ENCODE results near the gene GHSR.
A peak's percentile ranks its signal among the peaks of the same experiment; 100 is the strongest.

Gene GHSR

DNA sequence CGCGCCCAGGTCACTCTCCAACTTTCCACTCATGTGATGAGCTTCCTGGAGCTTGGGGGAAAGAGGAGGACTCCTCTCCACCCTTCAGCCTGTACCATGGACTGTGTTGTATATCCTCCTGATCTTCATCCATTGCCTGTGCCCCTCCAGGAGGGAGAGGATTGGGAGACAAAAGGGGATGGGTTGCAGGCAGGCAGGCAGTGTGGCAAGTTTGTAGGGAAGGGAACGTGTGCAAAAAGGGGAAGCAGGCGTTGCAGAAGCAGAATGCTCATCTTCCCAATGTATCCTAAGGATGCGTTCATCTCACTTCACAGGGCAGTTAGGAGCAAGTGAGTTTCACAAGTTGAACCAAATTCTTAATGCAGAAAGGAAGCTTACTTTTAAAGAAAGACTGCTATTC is 28.1 kb upstream of the GHSR start:
- H3K79me2 ChIP-seq (ENCODE audit: insufficient read depth, low read length), result no peaks in the 10 kb centered on the region
- no peak for TF ChIP-seq EZH2phosphoT487 (conservative IDR thresholded peaks at IDR 0.05; ENCODE audit: low read length)
- TF ChIP-seq, protein P1, sequence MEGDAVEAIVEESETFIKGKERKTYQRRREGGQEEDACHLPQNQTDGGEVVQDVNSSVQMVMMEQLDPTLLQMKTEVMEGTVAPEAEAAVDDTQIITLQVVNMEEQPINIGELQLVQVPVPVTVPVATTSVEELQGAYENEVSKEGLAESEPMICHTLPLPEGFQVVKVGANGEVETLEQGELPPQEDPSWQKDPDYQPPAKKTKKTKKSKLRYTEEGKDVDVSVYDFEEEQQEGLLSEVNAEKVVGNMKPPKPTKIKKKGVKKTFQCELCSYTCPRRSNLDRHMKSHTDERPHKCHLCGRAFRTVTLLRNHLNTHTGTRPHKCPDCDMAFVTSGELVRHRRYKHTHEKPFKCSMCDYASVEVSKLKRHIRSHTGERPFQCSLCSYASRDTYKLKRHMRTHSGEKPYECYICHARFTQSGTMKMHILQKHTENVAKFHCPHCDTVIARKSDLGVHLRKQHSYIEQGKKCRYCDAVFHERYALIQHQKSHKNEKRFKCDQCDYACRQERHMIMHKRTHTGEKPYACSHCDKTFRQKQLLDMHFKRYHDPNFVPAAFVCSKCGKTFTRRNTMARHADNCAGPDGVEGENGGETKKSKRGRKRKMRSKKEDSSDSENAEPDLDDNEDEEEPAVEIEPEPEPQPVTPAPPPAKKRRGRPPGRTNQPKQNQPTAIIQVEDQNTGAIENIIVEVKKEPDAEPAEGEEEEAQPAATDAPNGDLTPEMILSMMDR (IDR thresholded peaks at IDR 0.05; ENCODE audit: insufficient read depth, low read length, poor library complexity, severe bottlenecking), result no peak
- H3K9me3 ChIP-seq (ENCODE audit: insufficient read depth, low read length), result no peaks in the 10 kb centered on the region
- no peak overlapping the region for H3K9ac ChIP-seq (ENCODE audit: low read length)
- H3K27me3 ChIP-seq (ENCODE audit: low read length), result no peaks in the 10 kb centered on the region
- no peak overlapping the region for H3K4me3 ChIP-seq (ENCODE audit: insufficient read depth, low read length, poor library complexity, severe bottlenecking)
- peak overlapping the region; percentile 58 for H3K4me2 ChIP-seq (ENCODE audit: low read depth, low read length, poor library complexity, severe bottlenecking)
- peak overlapping the region; percentile 84 for H2AFZ ChIP-seq (ENCODE audit: low read depth, low read length, severe bottlenecking)
- no peaks in the 10 kb centered on the region for H3K9me2 ChIP-seq (replicated peaks; ENCODE audit: insufficient read depth, low read length)
- H3F3A ChIP-seq (ENCODE audit: insufficient read depth), result no peaks in the 10 kb centered on the region
- no peaks in the 10 kb centered on the region for H3K36me3 ChIP-seq (ENCODE audit: low read length)
- H3K27ac ChIP-seq (ENCODE audit: low read depth, low read length), result no peak overlapping the region
- H4K20me1 ChIP-seq (ENCODE audit: low read depth, low read length), result no peaks in the 10 kb centered on the region

DNA sequence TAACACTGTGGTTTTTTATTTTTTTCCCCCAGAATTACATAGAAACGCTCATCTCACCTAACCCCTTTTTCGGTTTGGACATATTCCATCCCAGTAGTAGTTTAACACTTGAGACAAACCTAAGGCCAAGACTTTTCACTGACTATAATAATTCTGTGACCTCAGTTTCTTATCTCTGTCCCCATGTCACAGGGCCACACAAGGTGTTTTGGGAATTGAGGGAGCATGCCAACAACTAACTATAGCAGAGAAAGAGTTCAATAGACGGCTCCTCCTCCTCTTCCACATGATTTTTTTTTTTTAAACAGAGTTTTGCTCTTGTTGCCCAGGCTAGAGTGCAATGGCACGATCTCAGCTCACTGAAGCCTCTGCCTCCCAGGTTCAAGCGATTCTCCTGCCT is 27.4 kb upstream of the GHSR start:
- Histone ChIP-seq H3K36me3 (ENCODE audit: low read length) (no peaks in the 10 kb centered on the region), H2AFZ (ENCODE audit: low read depth, low read length, severe bottlenecking) (no peak overlapping the region), H3K4me2 (ENCODE audit: low read depth, low read length, poor library complexity, severe bottlenecking) (no peak overlapping the region), H3K27me3 (ENCODE audit: low read length) (no peaks in the 10 kb centered on the region), H3K4me3 (ENCODE audit: insufficient read depth, low read length, poor library complexity, severe bottlenecking) (no peak overlapping the region), H3F3A (ENCODE audit: insufficient read depth) (no peaks in the 10 kb centered on the region), H3K9ac (ENCODE audit: low read length) (no peak overlapping the region), H3K79me2 (ENCODE audit: insufficient read depth, low read length) (no peaks in the 10 kb centered on the region), H3K9me2 (replicated peaks; ENCODE audit: insufficient read depth, low read length) (no peaks in the 10 kb centered on the region), H3K9me3 (ENCODE audit: insufficient read depth, low read length) (no peaks in the 10 kb centered on the region), H4K20me1 (ENCODE audit: low read depth, low read length) (no peaks in the 10 kb centered on the region), H3K27ac (ENCODE audit: low read depth, low read length) (no peak overlapping the region)
- TF ChIP-seq, protein P1 (IDR thresholded peaks at IDR 0.05; ENCODE audit: insufficient read depth, low read length, poor library complexity, severe bottlenecking), result no peak
- no peak for TF ChIP-seq EZH2phosphoT487 (conservative IDR thresholded peaks at IDR 0.05; ENCODE audit: low read length)

DNA sequence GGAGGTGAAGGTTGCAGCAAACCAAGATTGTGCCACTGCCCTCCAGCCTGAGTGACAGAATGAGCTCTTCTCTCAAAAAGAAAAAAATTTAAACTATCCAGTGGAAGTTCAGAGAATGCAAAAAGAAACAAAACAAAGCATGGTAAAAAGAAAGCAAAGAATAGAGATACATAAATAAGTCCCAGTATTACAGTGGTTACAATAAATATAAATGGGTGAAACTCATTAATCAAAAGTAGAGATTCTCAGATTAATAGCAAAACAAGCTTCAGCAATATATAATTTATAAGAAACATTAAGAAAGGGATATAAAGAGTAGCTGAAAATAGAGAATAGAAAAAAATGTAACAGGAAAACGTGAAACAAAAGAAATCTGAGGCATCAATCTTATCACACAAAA is 23.6 kb upstream of the GHSR start:
- Histone ChIP-seq H3K79me2 (ENCODE audit: insufficient read depth, low read length) (no peaks in the 10 kb centered on the region), H2AFZ (ENCODE audit: low read depth, low read length, severe bottlenecking) (no peak overlapping the region), H3K9ac (ENCODE audit: low read length) (no peak overlapping the region), H3K4me2 (ENCODE audit: low read depth, low read length, poor library complexity, severe bottlenecking) (no peak overlapping the region), H3K27ac (ENCODE audit: low read depth, low read length) (no peak overlapping the region), H3K9me2 (replicated peaks; ENCODE audit: insufficient read depth, low read length) (no peaks in the 10 kb centered on the region), H4K20me1 (ENCODE audit: low read depth, low read length) (no peaks in the 10 kb centered on the region), H3K36me3 (ENCODE audit: low read length) (no peaks in the 10 kb centered on the region), H3K9me3 (ENCODE audit: insufficient read depth, low read length) (no peaks in the 10 kb centered on the region), H3K27me3 (ENCODE audit: low read length) (no peaks in the 10 kb centered on the region), H3K4me3 (ENCODE audit: insufficient read depth, low read length, poor library complexity, severe bottlenecking) (no peak overlapping the region), H3F3A (ENCODE audit: insufficient read depth) (no peaks in the 10 kb centered on the region)
- TF ChIP-seq, protein P1 (IDR thresholded peaks at IDR 0.05; ENCODE audit: insufficient read depth, low read length, poor library complexity, severe bottlenecking), result no peak
- TF ChIP-seq EZH2phosphoT487 (conservative IDR thresholded peaks at IDR 0.05; ENCODE audit: low read length), result no peak
